HG02763 (cell line): ENCODE results near the gene OR9G4.

Experiments used
- ATAC-seq: cut with Tn5 transposase; IDR thresholded peaks from one replicate; pipeline ENCODE4 v1.9.1; 2021; ENCODE audit warnings: mild to moderate bottlenecking, moderate library complexity; ENCODE audit not compliant: unreplicated experiment

The OR9G4 gene

DNA sequence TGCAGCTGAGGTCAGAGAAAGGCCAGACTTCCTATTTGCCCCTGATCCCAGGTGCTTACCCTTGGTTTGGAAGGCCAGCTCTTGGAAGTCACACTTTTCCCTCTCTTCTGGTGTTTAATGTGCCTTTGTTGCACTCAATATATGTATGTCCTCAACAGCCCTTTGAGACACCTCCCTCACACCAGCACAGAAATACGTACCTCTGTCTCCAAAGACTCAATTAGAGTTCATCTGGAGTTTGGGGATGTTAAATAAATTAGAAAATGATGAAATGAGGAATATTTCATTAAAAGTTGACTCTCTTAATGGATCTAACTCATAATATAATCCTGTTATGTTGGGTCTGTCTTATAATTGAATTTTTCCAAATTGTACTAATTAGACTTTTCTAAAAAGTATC lies at the start of gene OR9G4:
Gene OR9G4, minus strand, starts transcription at position 101 of the 400 bp plus-strand sequence. CDS start 4,931 bp downstream, outside the sequence.
- no peak for ATAC-seq

GRCh38 chr11:56783448-56784041 lies 35.0 kb upstream of the OR9G4 start:
- ATAC-seq: no peak

GRCh38 chr11:56782167-56782847 lies 33.8 kb upstream of the OR9G4 start:
- ATAC-seq: no peak

DNA sequence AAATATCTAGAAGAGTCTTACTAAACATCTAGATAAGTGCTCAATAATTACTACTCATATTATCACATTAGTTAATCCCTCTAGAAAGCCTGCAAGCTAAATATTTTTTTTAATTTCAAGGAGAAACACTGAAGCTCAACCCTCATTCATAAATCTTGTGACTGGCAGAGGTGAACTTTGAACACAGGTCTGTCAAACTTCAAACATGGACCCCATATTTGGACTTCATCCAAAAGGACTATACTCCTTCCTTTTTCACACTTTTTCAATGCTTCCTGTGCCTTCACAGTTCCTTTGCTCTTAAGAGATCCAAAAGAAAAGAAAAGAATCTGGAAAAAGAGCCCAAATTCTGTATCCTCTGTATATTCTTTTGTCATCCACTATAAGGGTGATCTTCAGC lies 28.3 kb upstream of the OR9G4 start:
- ATAC-seq: no peak

DNA sequence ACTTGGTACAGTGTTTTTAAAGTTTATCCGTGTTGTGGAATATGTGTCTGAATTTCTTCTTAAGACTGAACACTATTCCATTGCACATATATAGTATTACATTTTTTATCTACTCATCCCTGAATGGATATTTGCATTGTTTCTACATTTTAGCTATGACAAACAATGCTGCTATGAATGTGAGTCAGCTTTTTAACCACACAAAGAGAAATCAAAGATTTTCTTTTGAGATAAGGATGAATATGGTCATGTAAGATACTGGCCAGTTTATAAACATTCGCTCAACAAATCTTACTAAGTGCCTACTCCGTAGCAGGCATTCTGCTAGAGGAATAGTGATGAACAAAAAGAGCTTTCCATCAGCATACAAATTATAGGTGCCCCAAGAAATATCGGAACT lies 16.5 kb upstream of the OR9G4 start:
- no peak for ATAC-seq

DNA sequence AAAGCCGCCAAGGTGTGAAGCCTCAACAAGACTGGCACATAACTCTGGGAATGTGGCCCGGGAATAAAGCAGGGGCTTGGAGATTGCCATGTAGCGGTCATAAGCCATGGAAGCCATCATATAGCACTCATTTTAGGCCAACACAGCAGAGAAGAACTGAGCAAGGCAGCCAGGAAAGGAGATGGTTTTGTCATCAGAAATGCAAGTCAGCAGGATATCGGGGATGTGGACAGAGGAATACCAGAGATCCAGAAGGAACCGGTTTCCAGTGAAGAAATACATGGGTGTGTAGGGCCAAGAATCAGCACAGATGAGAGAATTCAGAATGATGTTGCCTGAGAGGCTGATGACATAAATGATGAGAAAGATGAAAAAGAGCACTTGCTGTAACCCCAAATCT lies 3.0 kb upstream of the OR9G4 start:
- no peak for ATAC-seq

DNA sequence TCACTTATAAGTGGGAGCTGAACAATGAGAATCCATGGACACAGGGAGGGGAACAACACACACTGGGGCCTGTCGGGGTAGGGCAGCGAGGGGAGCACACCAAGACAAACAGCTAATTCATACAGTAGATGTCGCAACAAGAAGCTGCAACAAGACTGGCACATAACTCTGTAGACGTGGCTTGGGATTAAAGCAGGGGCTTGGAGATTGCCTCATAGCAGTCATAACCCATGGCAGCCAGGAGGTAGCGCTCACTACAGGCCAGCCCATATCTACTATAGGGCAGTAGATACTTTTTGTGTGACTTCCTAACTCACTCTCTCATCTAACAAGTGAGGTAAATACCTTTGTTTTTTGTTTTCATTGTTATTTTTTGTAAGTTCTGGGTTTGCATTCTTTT lies 1.7 kb upstream of the OR9G4 start:
- ATAC-seq: no peak

- ATAC-seq: no peak
These were observed 7.6 kb downstream of the OR9G4 start for GRCh38 chr11:56740886-56741285.

GRCh38 chr11:56740107-56740506 lies 8.4 kb downstream of the OR9G4 start:
- ATAC-seq: no peak

DNA sequence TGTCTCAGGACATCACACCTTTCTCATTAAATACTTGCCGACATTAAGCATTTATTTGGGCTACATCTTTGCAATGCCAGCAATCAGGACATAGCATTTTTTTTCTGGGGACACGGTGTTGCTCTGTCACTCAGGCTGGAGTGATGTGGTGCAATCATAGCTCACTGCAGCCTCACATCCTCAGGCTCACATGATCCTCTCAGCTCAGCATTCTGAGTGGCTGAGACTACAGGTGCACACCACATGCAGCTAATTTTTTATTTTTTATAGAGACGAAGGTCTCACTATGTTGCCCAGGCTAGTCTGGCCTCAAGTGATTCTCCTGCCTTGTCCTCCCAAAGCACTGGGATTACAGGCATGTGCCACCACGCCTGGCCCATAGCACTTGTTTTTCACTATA lies 28.0 kb downstream of the OR9G4 start:
- ATAC-seq: no peak

DNA sequence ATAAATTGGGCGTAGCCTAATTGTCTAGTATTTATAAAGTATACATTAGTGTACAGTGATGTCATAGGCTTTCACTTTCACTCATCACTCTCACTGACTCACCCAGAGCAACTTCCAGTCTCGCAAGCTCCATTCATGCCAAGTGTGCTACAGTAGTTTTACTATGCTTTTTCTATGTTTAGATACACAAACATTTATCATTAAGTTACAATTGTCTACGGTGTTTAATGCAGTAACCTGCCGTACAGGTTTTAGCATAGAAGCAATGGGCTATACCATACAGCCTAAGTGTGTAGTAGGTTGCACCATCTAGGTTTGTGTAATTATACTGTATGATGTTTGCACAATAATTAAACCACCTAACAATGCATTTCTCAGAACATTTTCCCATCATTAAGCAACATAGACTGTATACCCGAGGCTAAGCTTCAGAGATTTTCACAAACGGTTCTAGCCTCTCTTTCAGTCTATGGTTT lies 32.1 kb downstream of the OR9G4 start:
- ATAC-seq: no peak

GRCh38 chr11:56714206-56714605 lies 34.3 kb downstream of the OR9G4 start:
- ATAC-seq: no peak

GRCh38 chr11:56706486-56706885 lies 42.0 kb downstream of the OR9G4 start:
- no peak for ATAC-seq

DNA sequence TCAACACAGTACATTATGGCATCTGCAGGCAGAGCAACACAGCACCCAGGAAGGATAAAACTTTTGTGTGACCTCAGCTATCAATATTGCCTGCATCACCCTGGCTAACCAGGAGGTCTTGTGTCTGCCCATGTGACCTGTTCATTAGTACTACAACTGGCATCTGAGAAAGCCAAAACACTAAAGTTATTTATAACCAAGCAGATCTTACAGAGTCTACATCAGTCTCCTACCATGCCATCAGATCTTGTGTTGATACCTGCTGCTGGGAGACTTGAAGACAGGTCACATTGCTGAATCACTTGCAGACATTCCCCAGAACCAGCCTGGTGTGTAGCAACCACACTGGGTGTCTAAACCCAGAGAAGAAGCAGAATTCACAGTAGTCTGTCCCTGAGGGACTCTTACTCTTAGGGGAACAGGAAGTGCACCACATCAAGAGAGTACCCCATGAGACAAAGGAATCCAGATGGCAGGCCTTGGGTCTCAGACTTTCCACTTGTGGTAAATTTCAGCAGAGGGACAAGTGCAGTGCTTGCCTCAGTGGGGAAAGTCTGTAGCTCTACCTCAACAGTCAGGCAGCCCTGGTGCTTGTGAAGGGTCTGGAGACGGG lies 42.6 kb downstream of the OR9G4 start:
- no peak for ATAC-seq

GRCh38 chr11:56700914-56701485 lies 47.5 kb downstream of the OR9G4 start:
- no peak for ATAC-seq

DNA sequence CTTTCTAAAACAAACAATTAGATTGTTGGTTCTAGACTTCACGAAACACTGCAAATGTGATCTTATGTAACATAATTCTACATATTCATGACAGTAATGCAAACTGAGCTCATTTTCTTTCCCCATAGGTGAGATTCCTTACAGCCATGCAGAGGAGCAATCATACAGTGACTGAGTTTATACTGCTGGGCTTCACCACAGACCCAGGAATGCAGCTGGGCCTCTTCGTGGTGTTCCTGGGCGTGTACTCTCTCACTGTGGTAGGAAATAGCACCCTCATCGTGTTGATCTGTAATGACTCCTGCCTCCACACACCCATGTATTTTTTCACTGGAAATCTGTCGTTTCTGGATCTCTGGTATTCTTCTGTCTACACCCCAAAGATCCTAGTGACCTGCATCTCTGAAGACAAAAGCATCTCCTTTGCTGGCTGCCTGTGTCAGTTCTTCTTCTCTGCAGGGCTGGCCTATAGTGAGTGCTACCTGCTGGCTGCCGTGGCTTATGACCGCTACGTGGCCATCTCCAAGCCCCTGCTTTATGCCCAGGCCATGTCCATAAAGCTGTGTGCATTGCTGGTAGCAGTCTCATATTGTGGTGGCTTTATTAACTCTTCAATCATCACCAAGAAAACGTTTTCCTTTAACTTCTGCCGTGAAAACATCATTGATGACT lies 48.1 kb downstream of the OR9G4 start:
- no peak for ATAC-seq

DNA sequence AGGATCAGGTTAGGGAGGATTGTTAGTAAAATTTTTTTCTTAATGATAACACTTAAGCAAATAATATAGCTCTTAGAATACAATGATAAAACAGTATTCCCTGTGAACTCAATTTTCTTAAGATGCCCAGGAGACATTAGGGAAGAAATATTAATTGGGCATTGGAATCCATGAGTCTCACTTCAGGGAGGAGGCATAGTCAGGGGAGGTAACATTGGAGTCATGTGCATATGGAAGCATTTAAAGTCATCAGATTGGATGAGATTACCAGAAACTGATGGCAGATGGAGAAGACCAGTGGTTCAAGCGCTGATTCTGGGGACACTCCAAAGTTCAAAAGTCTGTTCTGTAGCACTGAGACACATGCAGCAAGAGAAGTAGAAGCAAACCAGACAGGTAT lies 49.7 kb downstream of the OR9G4 start, which contains the start of gene OR9G1:
Gene OR9G1, plus strand, starts transcription at position 301 of the 400 bp plus-strand sequence. CDS start 1,293 bp downstream, outside the sequence.
- no peak for ATAC-seq

DNA sequence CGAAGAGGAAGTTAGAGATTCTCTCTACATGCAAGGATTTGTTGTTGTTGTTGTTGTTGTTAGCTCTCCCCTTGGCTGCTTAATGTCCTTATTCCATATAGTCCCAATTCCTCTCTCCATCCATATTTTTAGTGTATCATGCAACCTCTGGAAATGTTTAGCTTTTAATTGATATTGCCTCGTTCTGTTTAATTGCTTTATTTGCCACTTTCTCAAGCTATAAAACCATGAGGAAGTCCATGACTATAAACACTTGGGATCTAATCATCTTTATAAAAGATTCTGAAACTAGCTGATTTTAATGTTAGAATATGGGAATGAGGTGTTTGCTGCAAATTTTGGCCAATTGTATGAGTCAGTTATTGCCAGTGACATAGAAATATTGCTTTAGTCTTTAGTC lies 55.1 kb downstream of the OR9G4 start:
- no peak for ATAC-seq
